ENCODE results near the gene UBR4.

UBR4 gene

DNA sequence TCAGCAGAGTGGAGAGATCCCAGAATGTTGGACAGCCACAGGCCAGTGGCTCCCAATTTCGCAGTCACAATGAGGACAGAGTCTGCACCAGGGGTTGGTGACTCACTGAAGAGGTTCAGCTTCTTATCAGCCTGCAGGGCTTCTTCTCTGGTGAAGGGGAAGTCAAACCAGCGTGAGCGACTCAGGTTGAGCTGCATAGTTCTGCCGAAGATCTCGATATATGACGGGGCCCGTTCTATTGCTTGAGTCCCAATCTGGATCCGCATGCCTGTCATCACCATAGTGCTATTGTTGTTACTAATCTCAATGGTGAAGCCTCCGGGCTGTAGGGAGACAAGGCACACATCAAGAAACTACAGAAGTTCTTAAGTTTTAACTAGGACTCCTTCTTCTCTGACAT is 58.5 kb downstream of the UBR4 start:
- H3K27ac ChIP-seq (ENCODE audit: low read length) = no peak overlapping the region
- H3K9me3 ChIP-seq (ENCODE audit: insufficient read depth, low read length, severe bottlenecking) = no peaks in the 10 kb centered on the region
- 0 out of 2 replicates have a peak, but pooled peaks cover 3% of the 10 kb centered on the region for H4K20me1 ChIP-seq (ENCODE audit: insufficient read depth, low read length)
- no peaks in the 10 kb centered on the region for H3K4me1 ChIP-seq (ENCODE audit: insufficient read depth, low read length)
- no peaks in the 10 kb centered on the region for H3K27me3 ChIP-seq (ENCODE audit: insufficient read depth, low read length, poor library complexity)
- no peak overlapping the region for H3K4me3 ChIP-seq (ENCODE audit: low read depth in 1 of 2, low read length in 2 of 2)
- H3K4me2 ChIP-seq (ENCODE audit: insufficient read depth, low read length) = no peak overlapping the region
- no peak overlapping the region for H3K9ac ChIP-seq (ENCODE audit: low read depth, low read length)
- DNase-seq (no peak), ATAC-seq (ENCODE audit: insufficient read depth, low read depth) (no peak)
- no peaks in the 10 kb centered on the region for H3K79me2 ChIP-seq (ENCODE audit: insufficient read depth, low read length)
- peaks cover 100% of the 10 kb centered on the region for H3K36me3 ChIP-seq (ENCODE audit: insufficient read depth, low read length)
- TF ChIP-seq, protein P1, sequence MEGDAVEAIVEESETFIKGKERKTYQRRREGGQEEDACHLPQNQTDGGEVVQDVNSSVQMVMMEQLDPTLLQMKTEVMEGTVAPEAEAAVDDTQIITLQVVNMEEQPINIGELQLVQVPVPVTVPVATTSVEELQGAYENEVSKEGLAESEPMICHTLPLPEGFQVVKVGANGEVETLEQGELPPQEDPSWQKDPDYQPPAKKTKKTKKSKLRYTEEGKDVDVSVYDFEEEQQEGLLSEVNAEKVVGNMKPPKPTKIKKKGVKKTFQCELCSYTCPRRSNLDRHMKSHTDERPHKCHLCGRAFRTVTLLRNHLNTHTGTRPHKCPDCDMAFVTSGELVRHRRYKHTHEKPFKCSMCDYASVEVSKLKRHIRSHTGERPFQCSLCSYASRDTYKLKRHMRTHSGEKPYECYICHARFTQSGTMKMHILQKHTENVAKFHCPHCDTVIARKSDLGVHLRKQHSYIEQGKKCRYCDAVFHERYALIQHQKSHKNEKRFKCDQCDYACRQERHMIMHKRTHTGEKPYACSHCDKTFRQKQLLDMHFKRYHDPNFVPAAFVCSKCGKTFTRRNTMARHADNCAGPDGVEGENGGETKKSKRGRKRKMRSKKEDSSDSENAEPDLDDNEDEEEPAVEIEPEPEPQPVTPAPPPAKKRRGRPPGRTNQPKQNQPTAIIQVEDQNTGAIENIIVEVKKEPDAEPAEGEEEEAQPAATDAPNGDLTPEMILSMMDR (IDR thresholded peaks at IDR 0.05; ENCODE audit: borderline replicate concordance, extremely low read depth, low read length, poor library complexity, severe bottlenecking) = no peak
- TF ChIP-seq EZH2 (IDR thresholded peaks at IDR 0.05; ENCODE audit: borderline replicate concordance, low read depth, low read length, severe bottlenecking) = no peak
- no peak overlapping the region for H2AFZ ChIP-seq (ENCODE audit: low read depth, low read length)

DNA sequence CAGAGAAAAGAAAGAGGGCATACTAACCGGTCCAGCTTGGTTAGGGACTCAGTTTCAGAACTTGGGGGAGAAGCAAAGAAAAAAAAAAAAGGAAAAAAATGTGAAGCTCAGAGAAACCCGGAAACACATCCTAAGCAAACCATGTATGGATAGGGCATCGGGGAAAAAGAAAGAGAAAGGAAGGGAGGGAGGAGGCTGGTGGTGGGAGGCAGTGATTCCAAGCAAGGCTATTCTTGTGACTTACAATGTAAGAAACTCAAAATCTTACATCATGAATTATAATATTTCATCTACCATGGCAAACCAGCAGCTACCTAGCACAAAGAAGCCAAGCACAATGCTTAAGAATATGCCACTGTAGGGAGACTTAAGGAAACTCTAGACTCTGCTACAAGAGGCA is 60.3 kb downstream of the UBR4 start:
- Histone ChIP-seq H3K27ac (ENCODE audit: low read length) (no peak overlapping the region), H3K27me3 (ENCODE audit: insufficient read depth, low read length, poor library complexity) (no peaks in the 10 kb centered on the region), H3K79me2 (ENCODE audit: insufficient read depth, low read length) (no peaks in the 10 kb centered on the region), H3K36me3 (ENCODE audit: insufficient read depth, low read length) (peaks cover 100% of the 10 kb centered on the region), H4K20me1 (ENCODE audit: insufficient read depth, low read length) (0 out of 2 replicates have a peak, but pooled peaks cover 3% of the 10 kb centered on the region), H3K4me3 (ENCODE audit: low read depth in 1 of 2, low read length in 2 of 2) (no peak overlapping the region), H3K9ac (ENCODE audit: low read depth, low read length) (no peak overlapping the region), H3K9me3 (ENCODE audit: insufficient read depth, low read length, severe bottlenecking) (no peaks in the 10 kb centered on the region), H3K4me1 (ENCODE audit: insufficient read depth, low read length) (no peaks in the 10 kb centered on the region), H3K4me2 (ENCODE audit: insufficient read depth, low read length) (no peak overlapping the region), H2AFZ (ENCODE audit: low read depth, low read length) (no peak overlapping the region)
- DNase-seq (no peak), ATAC-seq (ENCODE audit: insufficient read depth, low read depth) (no peak)
- TF ChIP-seq, protein P1 (IDR thresholded peaks at IDR 0.05; ENCODE audit: borderline replicate concordance, extremely low read depth, low read length, poor library complexity, severe bottlenecking) = no peak
- no peak for TF ChIP-seq EZH2 (IDR thresholded peaks at IDR 0.05; ENCODE audit: borderline replicate concordance, low read depth, low read length, severe bottlenecking)

DNA sequence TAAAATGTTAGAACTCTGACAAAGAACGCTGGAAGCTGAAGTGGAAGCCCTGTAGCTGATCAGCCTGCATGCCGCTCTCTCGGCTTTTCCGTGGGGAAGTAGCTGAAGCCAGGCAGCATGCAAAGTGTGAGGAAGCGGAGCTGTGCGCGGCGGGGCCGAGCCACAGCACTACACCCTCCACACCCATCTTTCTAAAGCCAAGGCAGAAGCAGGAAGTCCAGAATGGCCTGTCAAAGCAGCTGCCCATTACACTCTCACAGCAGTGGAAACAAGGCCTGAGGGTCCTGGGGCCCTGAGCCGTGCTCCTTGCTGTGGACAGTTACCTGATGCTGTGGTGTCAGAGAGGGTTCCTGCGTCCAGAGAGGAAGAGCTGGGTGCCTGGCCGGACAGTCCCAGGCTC is 69.6 kb downstream of the UBR4 start:
- no peaks in the 10 kb centered on the region for H3K79me2 ChIP-seq (ENCODE audit: insufficient read depth, low read length)
- H3K27me3 ChIP-seq (ENCODE audit: insufficient read depth, low read length, poor library complexity) = no peaks in the 10 kb centered on the region
- no peaks in the 10 kb centered on the region for H3K4me1 ChIP-seq (ENCODE audit: insufficient read depth, low read length)
- no peak overlapping the region for H3K9ac ChIP-seq (ENCODE audit: low read depth, low read length)
- no peak overlapping the region for H2AFZ ChIP-seq (ENCODE audit: low read depth, low read length)
- TF ChIP-seq EZH2 (IDR thresholded peaks at IDR 0.05; ENCODE audit: borderline replicate concordance, low read depth, low read length, severe bottlenecking) = no peak
- TF ChIP-seq, protein P1 (IDR thresholded peaks at IDR 0.05; ENCODE audit: borderline replicate concordance, extremely low read depth, low read length, poor library complexity, severe bottlenecking) = no peak
- H3K9me3 ChIP-seq (ENCODE audit: insufficient read depth, low read length, severe bottlenecking) = peaks cover 4% of the 10 kb centered on the region
- no peak overlapping the region for H3K27ac ChIP-seq (ENCODE audit: low read length)
- no peak for ATAC-seq (ENCODE audit: insufficient read depth, low read depth)
- H3K4me3 ChIP-seq (ENCODE audit: low read depth in 1 of 2, low read length in 2 of 2) = no peak overlapping the region
- H3K36me3 ChIP-seq (ENCODE audit: insufficient read depth, low read length) = peaks cover 95% of the 10 kb centered on the region
- no peaks in the 10 kb centered on the region for H4K20me1 ChIP-seq (ENCODE audit: insufficient read depth, low read length)
- DNase-seq = no peak
- no peak overlapping the region for H3K4me2 ChIP-seq (ENCODE audit: insufficient read depth, low read length)

DNA sequence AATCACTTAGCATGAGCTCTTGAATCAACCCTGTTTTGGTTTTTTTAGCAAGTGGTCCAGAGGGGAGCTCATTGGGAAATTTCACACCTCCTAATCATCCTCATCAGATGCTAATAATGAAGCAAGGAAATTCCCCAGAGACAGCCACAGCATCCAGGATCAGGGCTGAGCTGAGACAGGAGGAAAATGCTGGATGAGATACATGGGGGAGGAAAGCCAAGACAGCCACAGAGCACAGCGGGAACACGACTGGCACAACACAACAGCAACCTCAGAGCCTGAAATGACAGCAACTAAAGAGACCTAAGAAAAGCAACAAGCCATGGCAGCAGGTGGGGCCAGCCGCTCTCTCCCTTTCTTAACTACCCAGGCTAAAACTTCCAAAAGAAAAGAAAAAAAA is 70.4 kb downstream of the UBR4 start:
- Histone ChIP-seq H3K4me2 (ENCODE audit: insufficient read depth, low read length) (no peak overlapping the region), H4K20me1 (ENCODE audit: insufficient read depth, low read length) (no peaks in the 10 kb centered on the region), H3K27ac (ENCODE audit: low read length) (no peak overlapping the region), H2AFZ (ENCODE audit: low read depth, low read length) (no peak overlapping the region), H3K36me3 (ENCODE audit: insufficient read depth, low read length) (peaks cover 95% of the 10 kb centered on the region), H3K27me3 (ENCODE audit: insufficient read depth, low read length, poor library complexity) (no peaks in the 10 kb centered on the region), H3K4me1 (ENCODE audit: insufficient read depth, low read length) (no peaks in the 10 kb centered on the region), H3K9ac (ENCODE audit: low read depth, low read length) (no peak overlapping the region), H3K9me3 (ENCODE audit: insufficient read depth, low read length, severe bottlenecking) (peaks cover 4% of the 10 kb centered on the region), H3K4me3 (ENCODE audit: low read depth in 1 of 2, low read length in 2 of 2) (no peak overlapping the region), H3K79me2 (ENCODE audit: insufficient read depth, low read length) (no peaks in the 10 kb centered on the region)
- no peak for ATAC-seq (ENCODE audit: insufficient read depth, low read depth)
- DNase-seq = no peak
- no peak for TF ChIP-seq EZH2 (IDR thresholded peaks at IDR 0.05; ENCODE audit: borderline replicate concordance, low read depth, low read length, severe bottlenecking)
- TF ChIP-seq, protein P1 (IDR thresholded peaks at IDR 0.05; ENCODE audit: borderline replicate concordance, extremely low read depth, low read length, poor library complexity, severe bottlenecking) = no peak
